HEK293T (cell line): ENCODE data around the gene HIVEP3.

Experiments
- ELF4 ChIP-seq: fragments of 450-650 bp; IDR thresholded peaks from 2 replicates; pipeline ENCODE4 v1.6.1; 2017; ENCODE audit warnings: antibody characterized with exemption
- FOXM1 ChIP-seq: fragments of 450-650 bp; IDR thresholded peaks from 2 replicates; pipeline ENCODE4 v1.6.1; 2017; ENCODE audit warnings: mild to moderate bottlenecking, borderline replicate concordance

DNA sequence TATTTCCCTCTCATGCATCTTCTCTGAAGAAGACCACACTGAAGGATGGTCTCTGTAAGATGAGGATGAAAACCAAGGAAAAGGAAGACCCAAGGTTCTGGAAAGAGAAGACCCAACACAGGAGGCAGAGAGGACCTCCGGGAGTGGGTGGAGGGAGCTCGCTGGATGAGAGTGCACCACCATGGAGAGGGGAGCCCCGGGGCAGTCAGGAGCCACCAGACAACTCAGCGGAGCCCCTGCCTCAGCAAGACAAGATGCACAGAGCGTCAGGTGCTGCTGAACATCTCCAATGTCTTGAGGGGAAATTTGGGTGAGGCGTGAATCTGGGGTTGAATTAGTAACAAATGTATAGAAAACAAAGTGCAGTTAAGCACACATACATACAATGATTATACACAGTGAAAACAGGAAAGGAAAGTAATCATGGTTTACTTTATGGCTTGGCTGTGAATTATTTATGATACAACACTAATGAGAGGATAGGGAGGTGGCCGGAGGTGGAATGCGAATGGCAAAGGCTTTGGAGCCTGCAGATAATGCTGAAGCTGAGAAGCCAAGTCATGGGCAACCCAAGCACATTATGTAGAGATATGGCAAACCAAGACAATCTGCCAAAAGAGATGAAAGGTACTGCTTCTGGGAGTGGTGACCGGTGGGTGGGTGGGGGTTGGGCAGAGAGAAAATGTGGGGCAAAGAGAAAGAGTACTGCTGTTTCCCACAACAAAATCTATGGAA, 353.8 kb downstream of the HIVEP3 start:
- TF ChIP-seq FOXM1 (no peak), ELF4 (no peak)
